Measurements from ENCODE around the gene KLHL36.

DNA sequence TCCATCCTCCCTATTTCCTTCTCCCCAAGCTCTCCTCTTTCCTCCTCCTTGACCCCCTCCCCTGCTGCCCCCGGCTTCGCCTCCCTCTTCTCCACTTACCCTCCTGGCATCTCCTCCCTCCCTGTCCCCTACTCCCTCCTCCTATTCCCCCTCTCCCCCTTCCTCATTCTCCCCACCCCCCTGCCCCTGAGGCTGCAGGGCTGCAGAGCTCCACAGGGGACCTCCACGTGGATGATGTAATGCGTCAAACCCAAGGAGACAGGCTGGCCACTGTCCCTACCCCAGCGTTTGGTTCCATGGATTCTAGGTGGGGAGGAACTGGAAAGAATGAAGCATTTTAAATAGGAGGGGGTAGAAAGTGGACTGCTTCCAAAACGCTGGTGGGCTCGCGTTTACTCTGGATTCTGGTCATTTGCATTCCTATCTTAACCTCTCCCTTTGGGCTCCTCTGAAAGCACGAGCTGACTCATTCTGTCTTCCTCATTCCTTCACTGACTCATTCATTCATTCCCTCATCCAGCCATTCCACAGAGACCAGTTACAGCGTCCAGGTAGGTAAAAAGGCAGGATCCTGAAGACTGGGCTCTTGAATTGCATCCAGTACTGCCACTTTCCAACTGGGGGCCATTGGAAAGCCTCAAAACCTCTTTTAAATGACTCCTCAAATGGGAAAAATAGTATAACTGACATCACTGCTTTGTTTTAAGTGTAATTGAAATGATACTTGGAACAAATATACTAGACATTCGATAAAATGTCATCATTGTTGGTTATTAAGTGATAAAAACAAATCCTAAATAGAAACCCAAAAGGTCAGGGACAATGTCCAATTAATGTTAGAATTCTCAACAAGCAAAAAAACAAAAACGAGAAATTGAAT lies 29.5 kb upstream of the KLHL36 start:
- TF ChIP-seq POLR2A (IDR thresholded peaks at IDR 0.05) (no peak), EP300 (IDR thresholded peaks at IDR 0.05) (no peak)
